ENCODE results near the gene SBDS.

- TF ChIP-seq, protein P1, sequence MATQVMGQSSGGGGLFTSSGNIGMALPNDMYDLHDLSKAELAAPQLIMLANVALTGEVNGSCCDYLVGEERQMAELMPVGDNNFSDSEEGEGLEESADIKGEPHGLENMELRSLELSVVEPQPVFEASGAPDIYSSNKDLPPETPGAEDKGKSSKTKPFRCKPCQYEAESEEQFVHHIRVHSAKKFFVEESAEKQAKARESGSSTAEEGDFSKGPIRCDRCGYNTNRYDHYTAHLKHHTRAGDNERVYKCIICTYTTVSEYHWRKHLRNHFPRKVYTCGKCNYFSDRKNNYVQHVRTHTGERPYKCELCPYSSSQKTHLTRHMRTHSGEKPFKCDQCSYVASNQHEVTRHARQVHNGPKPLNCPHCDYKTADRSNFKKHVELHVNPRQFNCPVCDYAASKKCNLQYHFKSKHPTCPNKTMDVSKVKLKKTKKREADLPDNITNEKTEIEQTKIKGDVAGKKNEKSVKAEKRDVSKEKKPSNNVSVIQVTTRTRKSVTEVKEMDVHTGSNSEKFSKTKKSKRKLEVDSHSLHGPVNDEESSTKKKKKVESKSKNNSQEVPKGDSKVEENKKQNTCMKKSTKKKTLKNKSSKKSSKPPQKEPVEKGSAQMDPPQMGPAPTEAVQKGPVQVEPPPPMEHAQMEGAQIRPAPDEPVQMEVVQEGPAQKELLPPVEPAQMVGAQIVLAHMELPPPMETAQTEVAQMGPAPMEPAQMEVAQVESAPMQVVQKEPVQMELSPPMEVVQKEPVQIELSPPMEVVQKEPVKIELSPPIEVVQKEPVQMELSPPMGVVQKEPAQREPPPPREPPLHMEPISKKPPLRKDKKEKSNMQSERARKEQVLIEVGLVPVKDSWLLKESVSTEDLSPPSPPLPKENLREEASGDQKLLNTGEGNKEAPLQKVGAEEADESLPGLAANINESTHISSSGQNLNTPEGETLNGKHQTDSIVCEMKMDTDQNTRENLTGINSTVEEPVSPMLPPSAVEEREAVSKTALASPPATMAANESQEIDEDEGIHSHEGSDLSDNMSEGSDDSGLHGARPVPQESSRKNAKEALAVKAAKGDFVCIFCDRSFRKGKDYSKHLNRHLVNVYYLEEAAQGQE (IDR thresholded peaks at IDR 0.05; ENCODE audit: insufficient replicate concordance, low read depth): no peak
- TF ChIP-seq, protein P2, sequence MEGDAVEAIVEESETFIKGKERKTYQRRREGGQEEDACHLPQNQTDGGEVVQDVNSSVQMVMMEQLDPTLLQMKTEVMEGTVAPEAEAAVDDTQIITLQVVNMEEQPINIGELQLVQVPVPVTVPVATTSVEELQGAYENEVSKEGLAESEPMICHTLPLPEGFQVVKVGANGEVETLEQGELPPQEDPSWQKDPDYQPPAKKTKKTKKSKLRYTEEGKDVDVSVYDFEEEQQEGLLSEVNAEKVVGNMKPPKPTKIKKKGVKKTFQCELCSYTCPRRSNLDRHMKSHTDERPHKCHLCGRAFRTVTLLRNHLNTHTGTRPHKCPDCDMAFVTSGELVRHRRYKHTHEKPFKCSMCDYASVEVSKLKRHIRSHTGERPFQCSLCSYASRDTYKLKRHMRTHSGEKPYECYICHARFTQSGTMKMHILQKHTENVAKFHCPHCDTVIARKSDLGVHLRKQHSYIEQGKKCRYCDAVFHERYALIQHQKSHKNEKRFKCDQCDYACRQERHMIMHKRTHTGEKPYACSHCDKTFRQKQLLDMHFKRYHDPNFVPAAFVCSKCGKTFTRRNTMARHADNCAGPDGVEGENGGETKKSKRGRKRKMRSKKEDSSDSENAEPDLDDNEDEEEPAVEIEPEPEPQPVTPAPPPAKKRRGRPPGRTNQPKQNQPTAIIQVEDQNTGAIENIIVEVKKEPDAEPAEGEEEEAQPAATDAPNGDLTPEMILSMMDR (IDR thresholded peaks at IDR 0.05; ENCODE audit: insufficient read depth, low read length): no peak
- TF ChIP-seq POLR2AphosphoS5 (IDR thresholded peaks at IDR 0.05; ENCODE audit: low read depth) (no peak), GABPA (IDR thresholded peaks at IDR 0.05; ENCODE audit: low read depth) (no peak), SPI1 (IDR thresholded peaks at IDR 0.05; ENCODE audit: borderline replicate concordance, low read depth) (no peak)
These were observed 23.6 kb upstream of the SBDS start for GRCh38 chr7:67018940-67019339.
